Uterine smooth muscle cell (primary cell): ENCODE data around the gene TAF9. TPM values are rescaled to one million over a fixed set of nuclear protein-coding genes. Genes with fewer than 3 reads are reported as not detected.

ENCODE experiments used
- total RNA-seq: library from RNA; depleted of rRNA; stranded (reverse); fragments of >200 nt; gene quantifications from 2 replicates; pipeline ENCODE4 v1.2.3, GENCODE V29; 2014

Gene TAF9
- total RNA-seq: 59.6 and 75.0 TPM in 2 replicates

GRCh38 chr5:69369340-69370121 is at the start of gene TAF9, which contains the start of the genes AK6 and RAD17:
Gene TAF9 (minus strand): TSS chr5:69369520. CDS start chr5:69365737, 3,783 bp downstream.
Gene AK6 (minus strand): TSS chr5:69369520. CDS start chr5:69369490, 30 bp downstream.
Gene RAD17 (plus strand): TSS chr5:69369818. CDS start chr5:69372209, 2,391 bp downstream.

GRCh38 chr5:69414885-69415583 is 45.7 kb upstream of the TAF9 start, which contains the start of gene MARVELD2:
Gene MARVELD2 (plus strand): TSS chr5:69415116. CDS start chr5:69419386, 4,270 bp downstream.

Other genes starting within 250 kb of the TAF9 start
- 133 and 504 TPM in 2 replicates for gene CCNB1, start 202.4 kb downstream of the TAF9 start, total RNA-seq
- gene CENPH, start 179.9 kb downstream of the TAF9 start, total RNA-seq: 15.7 and 57.2 TPM in 2 replicates
- 59.5 and 59.7 TPM in 2 replicates for gene CDK7, start 134.6 kb downstream of the TAF9 start, total RNA-seq
- 5.8 and 8.4 TPM in 2 replicates for gene CCDC125, start 36.7 kb downstream of the TAF9 start, total RNA-seq
- 30.9 and 53.6 TPM in 2 replicates for gene AK6, start within 50 bp of the TAF9 start, total RNA-seq
- 22.9 and 23.7 TPM in 2 replicates for gene RAD17, start 298 bp upstream of the TAF9 start, total RNA-seq
- gene MARVELD2, start 45.6 kb upstream of the TAF9 start, total RNA-seq: 0.44 and 0.75 TPM in 2 replicates
- 1.7 and 2.0 TPM in 2 replicates for gene OCLN, start 123.3 kb upstream of the TAF9 start, total RNA-seq
- 42.1 and 51.5 TPM in 2 replicates for gene GTF2H2C, start 190.7 kb upstream of the TAF9 start, total RNA-seq